ENCODE measurements around the gene KDM2B.

DNA sequence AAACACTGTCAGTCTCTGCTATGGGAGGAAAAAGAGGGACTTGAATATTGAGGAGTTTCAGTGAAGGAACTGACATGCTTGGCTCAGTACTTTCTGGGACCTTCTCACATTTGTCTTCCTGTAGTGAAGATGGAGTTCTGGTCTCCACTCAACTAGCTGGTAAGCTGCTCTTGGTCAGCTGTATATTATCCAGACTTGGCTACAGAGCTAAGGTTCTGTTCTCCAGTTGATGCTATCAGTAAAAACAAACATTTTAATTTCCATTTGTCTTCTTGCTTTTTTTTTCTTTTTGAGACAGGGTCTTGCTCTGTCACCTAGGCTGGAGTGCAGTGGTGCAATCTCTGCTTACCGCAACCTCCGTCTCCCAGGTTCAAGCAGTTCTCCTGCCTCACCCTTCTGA lies 175.6 kb downstream of the KDM2B start:
- TF ChIP-seq, protein P1, sequence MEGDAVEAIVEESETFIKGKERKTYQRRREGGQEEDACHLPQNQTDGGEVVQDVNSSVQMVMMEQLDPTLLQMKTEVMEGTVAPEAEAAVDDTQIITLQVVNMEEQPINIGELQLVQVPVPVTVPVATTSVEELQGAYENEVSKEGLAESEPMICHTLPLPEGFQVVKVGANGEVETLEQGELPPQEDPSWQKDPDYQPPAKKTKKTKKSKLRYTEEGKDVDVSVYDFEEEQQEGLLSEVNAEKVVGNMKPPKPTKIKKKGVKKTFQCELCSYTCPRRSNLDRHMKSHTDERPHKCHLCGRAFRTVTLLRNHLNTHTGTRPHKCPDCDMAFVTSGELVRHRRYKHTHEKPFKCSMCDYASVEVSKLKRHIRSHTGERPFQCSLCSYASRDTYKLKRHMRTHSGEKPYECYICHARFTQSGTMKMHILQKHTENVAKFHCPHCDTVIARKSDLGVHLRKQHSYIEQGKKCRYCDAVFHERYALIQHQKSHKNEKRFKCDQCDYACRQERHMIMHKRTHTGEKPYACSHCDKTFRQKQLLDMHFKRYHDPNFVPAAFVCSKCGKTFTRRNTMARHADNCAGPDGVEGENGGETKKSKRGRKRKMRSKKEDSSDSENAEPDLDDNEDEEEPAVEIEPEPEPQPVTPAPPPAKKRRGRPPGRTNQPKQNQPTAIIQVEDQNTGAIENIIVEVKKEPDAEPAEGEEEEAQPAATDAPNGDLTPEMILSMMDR (IDR thresholded peaks at IDR 0.05) = no peak
- no peak for TF ChIP-seq POLR2A (IDR thresholded peaks at IDR 0.05)
